ENCODE measurements around the gene MYO5A.
"Not testable (repeated sequence)": the region's sequence is repeated elsewhere in the genome, so short reads cannot be mapped to it uniquely, and the experiment has no call there.

MYO5A gene

GRCh38 chr15:52417957-52418356 lies 110.7 kb downstream of the MYO5A start:
- Mint-ChIP-seq H3K27ac (no peak overlapping the region), H3K4me1 (ENCODE audit: low read depth) (peaks cover 1% of the 10 kb centered on the region), H3K36me3 (ENCODE audit: low read depth) (peaks cover 25% of the 10 kb centered on the region), H3K9me3 (no peaks in the 10 kb centered on the region), H3K27me3 (no peaks in the 10 kb centered on the region), H3K4me3 (no peak overlapping the region)
- no peak for DNase-seq

- Mint-ChIP-seq H3K27me3 (no peaks in the 10 kb centered on the region), H3K4me3 (no peak overlapping the region), H3K36me3 (ENCODE audit: low read depth) (peaks cover 21% of the 10 kb centered on the region), H3K27ac (no peak overlapping the region), H3K9me3 (no peaks in the 10 kb centered on the region), H3K4me1 (ENCODE audit: low read depth) (peaks cover 1% of the 10 kb centered on the region)
- no peak for DNase-seq
Measured at GRCh38 chr15:52417521-52417920, 111.2 kb downstream of the MYO5A start.

- not testable (repeated sequence) for H3K4me3 Mint-ChIP-seq; H3K4me1 Mint-ChIP-seq (ENCODE audit: low read depth); H3K9me3 Mint-ChIP-seq; H3K27me3 Mint-ChIP-seq; H3K27ac Mint-ChIP-seq; DNase-seq
- H3K36me3 Mint-ChIP-seq (ENCODE audit: low read depth), result peaks cover 19% of the 10 kb centered on the region
Measured at GRCh38 chr15:52416566-52416965, 112.1 kb downstream of the MYO5A start.

- no peak for DNase-seq
- Mint-ChIP-seq H3K4me1 (ENCODE audit: low read depth) (peaks cover 1% of the 10 kb centered on the region), H3K9me3 (no peaks in the 10 kb centered on the region), H3K4me3 (no peak overlapping the region), H3K27me3 (no peaks in the 10 kb centered on the region), H3K36me3 (ENCODE audit: low read depth) (peaks cover 19% of the 10 kb centered on the region), H3K27ac (no peak overlapping the region)
Measured at GRCh38 chr15:52415628-52416027, 113.1 kb downstream of the MYO5A start.

GRCh38 chr15:52414936-52415335 lies 113.7 kb downstream of the MYO5A start:
- no peaks in the 10 kb centered on the region for H3K9me3 Mint-ChIP-seq
- H3K27ac Mint-ChIP-seq, result no peak overlapping the region
- H3K36me3 Mint-ChIP-seq (ENCODE audit: low read depth), result peaks cover 24% of the 10 kb centered on the region
- H3K4me1 Mint-ChIP-seq (ENCODE audit: low read depth), result peaks cover 1% of the 10 kb centered on the region
- no peak overlapping the region for H3K4me3 Mint-ChIP-seq
- DNase-seq, result no peak
- H3K27me3 Mint-ChIP-seq, result no peaks in the 10 kb centered on the region

GRCh38 chr15:52408823-52409222 lies 119.9 kb downstream of the MYO5A start:
- peaks cover 30% of the 10 kb centered on the region for H3K36me3 Mint-ChIP-seq (ENCODE audit: low read depth)

DNA sequence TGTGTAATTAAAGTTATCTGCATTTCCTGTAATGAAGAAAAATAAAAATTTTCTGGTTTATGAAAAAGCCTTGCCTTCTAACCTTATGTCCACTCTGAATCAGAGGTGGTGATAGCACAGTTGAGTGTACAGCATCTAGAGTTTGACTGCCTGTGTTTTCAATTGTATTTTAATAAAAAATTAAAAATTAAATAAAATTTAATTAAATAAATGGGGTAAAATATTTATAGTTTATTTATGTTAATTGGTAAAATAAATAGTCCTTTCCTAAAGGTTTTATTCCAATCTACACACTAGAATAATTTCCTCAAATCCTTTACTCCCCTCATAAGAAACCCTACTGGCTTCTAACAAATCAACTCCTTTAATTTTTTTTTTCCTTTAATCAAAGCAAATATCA lies 121.3 kb downstream of the MYO5A start:
- Mint-ChIP-seq H3K4me3 (no peak overlapping the region), H3K36me3 (ENCODE audit: low read depth) (peaks cover 38% of the 10 kb centered on the region), H3K27me3 (no peaks in the 10 kb centered on the region), H3K9me3 (no peaks in the 10 kb centered on the region), H3K4me1 (ENCODE audit: low read depth) (peaks cover 3% of the 10 kb centered on the region), H3K27ac (no peak overlapping the region)
- no peak for DNase-seq

More at GRCh38 chr15:52408823-52409222, 119.9 kb downstream of the MYO5A start:
- Mint-ChIP-seq H3K27ac (no peak overlapping the region), H3K4me1 (ENCODE audit: low read depth) (no peaks in the 10 kb centered on the region), H3K27me3 (no peaks in the 10 kb centered on the region), H3K4me3 (no peak overlapping the region), H3K9me3 (no peaks in the 10 kb centered on the region)
- no peak for DNase-seq

DNA sequence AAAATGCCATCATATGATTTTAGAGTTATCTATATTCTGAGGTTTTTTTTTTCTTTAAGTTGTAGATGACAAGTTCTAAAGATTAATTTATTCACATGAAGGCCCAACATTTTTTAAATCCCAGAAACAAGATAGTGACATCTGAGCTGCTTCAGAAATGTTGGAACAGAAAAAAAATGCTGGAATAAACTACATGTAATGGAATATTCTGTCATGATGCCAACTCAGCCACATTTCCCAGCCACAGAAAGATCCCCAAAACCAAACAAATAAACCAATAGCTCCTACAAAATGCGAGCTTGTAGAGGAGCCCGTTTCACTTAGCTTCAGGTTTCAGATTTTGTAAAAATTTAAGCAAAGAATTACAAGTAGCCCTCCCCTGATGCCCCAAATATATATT lies 122.1 kb downstream of the MYO5A start:
- peaks cover 3% of the 10 kb centered on the region for H3K4me1 Mint-ChIP-seq (ENCODE audit: low read depth)
- H3K36me3 Mint-ChIP-seq (ENCODE audit: low read depth), result peaks cover 38% of the 10 kb centered on the region
- H3K4me3 Mint-ChIP-seq, result no peak overlapping the region
- H3K9me3 Mint-ChIP-seq, result no peaks in the 10 kb centered on the region
- H3K27me3 Mint-ChIP-seq, result no peaks in the 10 kb centered on the region
- no peak for DNase-seq
- H3K27ac Mint-ChIP-seq, result no peak overlapping the region

DNA sequence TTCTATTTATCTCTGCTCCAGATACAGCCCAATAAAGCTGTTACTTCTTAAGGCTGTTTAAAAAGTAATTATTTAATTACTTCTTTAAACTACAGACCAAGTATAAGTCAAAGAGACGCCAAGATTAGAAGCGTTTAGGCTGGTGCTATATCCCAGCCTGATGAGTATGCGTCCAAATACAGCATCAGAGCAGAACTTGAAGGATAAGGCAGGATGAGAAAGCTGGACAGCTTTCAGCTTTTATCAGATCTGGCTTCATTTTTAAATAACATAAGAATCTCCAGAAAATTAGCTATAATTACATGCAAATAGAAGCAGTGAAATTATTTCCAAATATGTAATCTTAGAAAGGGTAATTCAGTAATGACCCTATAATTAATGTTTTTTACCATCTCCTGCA lies 122.8 kb downstream of the MYO5A start:
- Mint-ChIP-seq H3K27ac (no peak overlapping the region), H3K27me3 (no peaks in the 10 kb centered on the region), H3K9me3 (no peaks in the 10 kb centered on the region), H3K36me3 (ENCODE audit: low read depth) (peaks cover 38% of the 10 kb centered on the region), H3K4me1 (ENCODE audit: low read depth) (peaks cover 3% of the 10 kb centered on the region), H3K4me3 (no peak overlapping the region)
- DNase-seq, result no peak

- peaks cover 17% of the 10 kb centered on the region for H3K36me3 Mint-ChIP-seq (ENCODE audit: low read depth)
- H3K9me3 Mint-ChIP-seq, result no peaks in the 10 kb centered on the region
- H3K4me3 Mint-ChIP-seq, result no peak overlapping the region
- no peaks in the 10 kb centered on the region for H3K27me3 Mint-ChIP-seq
- no peak overlapping the region for H3K27ac Mint-ChIP-seq
- H3K4me1 Mint-ChIP-seq (ENCODE audit: low read depth), result peaks cover 10% of the 10 kb centered on the region
- DNase-seq, result no peak
Measured at GRCh38 chr15:52397118-52397517, 131.6 kb downstream of the MYO5A start.

DNA sequence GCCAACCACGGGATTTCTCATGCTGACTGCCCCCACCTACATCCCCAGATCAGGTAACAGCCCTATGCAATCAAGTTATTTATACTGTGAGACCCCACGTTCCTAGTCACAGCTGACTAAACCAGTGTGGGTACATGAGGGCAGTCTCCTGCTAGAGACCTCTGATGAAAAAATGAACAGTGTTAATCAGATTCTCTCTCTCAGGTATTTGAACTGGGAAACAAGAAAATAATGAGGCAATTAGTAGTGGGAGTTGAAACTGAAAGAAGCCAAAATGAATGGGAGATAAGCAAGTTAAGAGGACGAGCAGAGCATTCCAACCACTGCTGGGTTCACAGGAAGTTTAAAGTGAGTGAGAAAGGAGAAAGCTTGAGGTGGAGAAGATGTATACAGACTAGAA lies 134.6 kb downstream of the MYO5A start:
- no peak overlapping the region for H3K4me3 Mint-ChIP-seq
- peaks cover 31% of the 10 kb centered on the region for H3K36me3 Mint-ChIP-seq (ENCODE audit: low read depth)
- DNase-seq, result no peak
- H3K27ac Mint-ChIP-seq, result no peak overlapping the region
- no peaks in the 10 kb centered on the region for H3K9me3 Mint-ChIP-seq
- H3K4me1 Mint-ChIP-seq (ENCODE audit: low read depth), result peaks cover 10% of the 10 kb centered on the region
- no peaks in the 10 kb centered on the region for H3K27me3 Mint-ChIP-seq

DNA sequence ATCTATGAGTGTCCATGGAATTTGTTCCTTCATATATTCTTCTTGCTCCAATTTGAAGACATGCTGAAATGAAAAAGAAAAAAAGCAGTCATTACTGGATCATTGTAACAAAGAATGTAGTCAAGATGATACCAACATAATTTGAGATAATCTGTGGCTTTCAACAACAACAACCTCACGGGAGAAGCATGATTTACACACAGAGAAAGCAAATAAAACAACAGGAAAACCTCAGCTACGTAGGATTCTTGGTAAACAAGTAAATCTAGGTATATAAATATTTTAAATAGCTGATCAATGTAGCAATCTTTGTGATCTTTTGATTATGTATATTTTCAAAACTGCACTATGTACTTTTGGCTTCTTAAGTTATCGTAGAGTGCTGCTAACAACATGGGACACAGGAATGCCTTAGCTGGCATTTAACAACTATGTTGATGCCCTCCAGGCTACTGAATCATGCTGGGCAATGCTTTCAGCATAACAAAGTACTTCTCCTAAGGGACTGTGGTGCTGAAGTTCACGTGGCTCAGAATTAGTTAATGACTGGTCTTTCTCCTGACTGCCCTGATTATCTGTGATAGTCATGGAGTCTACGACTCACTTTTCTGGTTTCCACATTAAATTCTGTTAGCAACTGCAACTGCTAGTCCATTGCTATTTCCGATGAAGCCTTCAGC lies 136.5 kb downstream of the MYO5A start:
- DNase-seq, result no peak
- H3K36me3 Mint-ChIP-seq (ENCODE audit: low read depth), result peaks cover 37% of the 10 kb centered on the region
- H3K9me3 Mint-ChIP-seq, result no peaks in the 10 kb centered on the region
- H3K4me1 Mint-ChIP-seq (ENCODE audit: low read depth), result peaks cover 10% of the 10 kb centered on the region
- H3K27me3 Mint-ChIP-seq, result no peaks in the 10 kb centered on the region
- H3K27ac Mint-ChIP-seq, result no peak overlapping the region
- no peak overlapping the region for H3K4me3 Mint-ChIP-seq

DNA sequence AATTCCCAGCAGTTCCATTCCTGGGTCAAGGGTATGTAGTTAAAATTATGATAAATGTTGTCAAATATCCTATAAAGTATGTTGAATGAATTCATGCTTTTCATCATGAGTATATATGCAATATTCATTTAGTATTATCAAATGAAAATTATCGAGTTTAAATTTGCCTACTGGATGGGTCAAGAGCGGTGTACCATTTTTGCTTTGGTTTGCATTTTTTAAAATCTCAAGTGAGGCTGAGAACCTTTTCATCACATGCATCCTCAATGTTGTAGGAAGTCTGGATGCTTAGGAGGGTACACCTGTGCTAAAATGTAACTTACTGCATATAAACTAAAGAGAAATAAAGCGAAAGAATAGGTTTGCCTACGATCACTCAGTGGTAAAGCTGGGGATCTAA lies 137.6 kb downstream of the MYO5A start:
- Mint-ChIP-seq H3K4me1 (ENCODE audit: low read depth) (peaks cover 10% of the 10 kb centered on the region), H3K27ac (no peak overlapping the region), H3K27me3 (no peaks in the 10 kb centered on the region), H3K36me3 (ENCODE audit: low read depth) (peaks cover 32% of the 10 kb centered on the region), H3K4me3 (no peak overlapping the region), H3K9me3 (no peaks in the 10 kb centered on the region)
- DNase-seq, result no peak

DNA sequence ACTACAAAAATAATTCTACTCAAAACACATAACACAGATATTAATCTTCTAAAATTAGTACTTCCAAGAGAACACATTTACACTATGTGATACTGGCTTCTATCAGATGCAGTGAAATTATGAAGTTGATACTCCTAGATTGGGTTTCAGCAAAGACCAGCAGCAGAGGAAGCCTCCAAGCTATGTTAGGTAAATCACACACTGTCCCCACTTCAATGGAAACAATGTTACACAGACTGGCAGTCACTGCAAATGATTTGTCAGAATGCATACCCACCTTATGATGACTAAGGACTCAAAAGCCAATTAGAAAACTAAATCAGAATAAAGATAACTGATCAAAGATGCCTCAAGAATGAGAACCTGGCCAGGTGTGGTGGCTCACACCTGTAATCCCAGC lies 143.0 kb downstream of the MYO5A start:
- H3K36me3 Mint-ChIP-seq (ENCODE audit: low read depth), result peaks cover 52% of the 10 kb centered on the region
- peak overlapping the region; percentile 29 for H3K27ac Mint-ChIP-seq
- no peaks in the 10 kb centered on the region for H3K9me3 Mint-ChIP-seq
- no peaks in the 10 kb centered on the region for H3K27me3 Mint-ChIP-seq
- H3K4me3 Mint-ChIP-seq, result no peak overlapping the region
- peaks cover 29% of the 10 kb centered on the region for H3K4me1 Mint-ChIP-seq (ENCODE audit: low read depth)
- DNase-seq, result no peak

- DNase-seq, result no peak
- no peaks in the 10 kb centered on the region for H3K27me3 Mint-ChIP-seq
- H3K4me3 Mint-ChIP-seq, result no peak overlapping the region
- peaks cover 43% of the 10 kb centered on the region for H3K4me1 Mint-ChIP-seq (ENCODE audit: low read depth)
- H3K9me3 Mint-ChIP-seq, result no peaks in the 10 kb centered on the region
- peak overlapping the region; percentile 86 for H3K27ac Mint-ChIP-seq
- H3K36me3 Mint-ChIP-seq (ENCODE audit: low read depth), result peaks cover 62% of the 10 kb centered on the region
Measured at GRCh38 chr15:52383100-52383588, 145.5 kb downstream of the MYO5A start.

DNA sequence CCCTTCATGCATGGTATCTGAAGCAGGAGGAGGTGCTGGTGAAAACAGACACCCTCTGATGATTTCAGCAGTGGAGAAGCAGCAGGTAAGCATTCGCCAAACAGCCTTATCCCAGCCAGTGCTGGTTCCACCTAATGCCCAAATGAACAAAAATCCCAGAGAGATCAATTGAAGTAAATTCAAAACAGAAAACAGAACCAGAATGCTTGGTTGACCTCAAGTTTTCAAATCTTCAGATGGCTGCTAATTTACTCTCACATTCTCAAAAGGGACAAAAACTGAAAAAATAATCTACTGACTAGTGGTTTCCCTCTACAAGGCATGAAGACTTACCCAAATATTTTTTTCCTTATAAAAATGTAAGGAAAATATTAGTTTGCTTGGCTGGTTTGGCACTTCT lies 146.0 kb downstream of the MYO5A start:
- no peaks in the 10 kb centered on the region for H3K9me3 Mint-ChIP-seq
- H3K4me1 Mint-ChIP-seq (ENCODE audit: low read depth), result peaks cover 46% of the 10 kb centered on the region
- no peak overlapping the region for H3K4me3 Mint-ChIP-seq
- H3K36me3 Mint-ChIP-seq (ENCODE audit: low read depth), result peaks cover 63% of the 10 kb centered on the region
- no peak for DNase-seq
- no peaks in the 10 kb centered on the region for H3K27me3 Mint-ChIP-seq
- H3K27ac Mint-ChIP-seq, result peak overlapping the region; percentile 86
